SH-SY5Y (cell line): ENCODE data around the gene ARL6IP4.

Experiments
- GATA2 ChIP-seq: IDR thresholded peaks from 2 replicates; pipeline ENCODE4 v1.6.1; 2011; ENCODE audit warnings: mild to moderate bottlenecking, low read depth, low read length
- GATA3 ChIP-seq: IDR thresholded peaks from 2 replicates; pipeline ENCODE4 v1.6.1; 2011; ENCODE audit warnings: low read depth, mild to moderate bottlenecking, low read length, moderate library complexity

DNA sequence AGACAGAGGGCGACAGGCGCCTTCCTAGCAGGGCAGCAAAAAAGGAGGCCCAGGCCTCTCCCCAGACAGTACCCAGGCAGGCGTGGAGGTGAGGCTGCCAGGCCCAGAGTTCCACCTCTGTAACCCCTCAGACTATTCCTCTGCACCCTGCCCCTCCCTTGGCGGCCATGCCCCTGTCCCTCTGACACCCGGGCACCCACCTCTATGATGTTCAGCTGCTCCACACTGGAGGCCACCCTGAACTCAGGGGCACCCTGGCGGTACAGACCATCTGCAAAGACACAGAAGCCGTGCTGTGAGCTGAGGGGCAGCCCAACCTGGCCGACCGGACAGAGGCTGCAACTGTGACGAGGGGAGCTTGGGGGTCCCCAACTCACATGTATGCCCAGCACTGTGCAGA, 20.1 kb downstream of the ARL6IP4 start:
- no peak for TF ChIP-seq GATA2
- no peak for TF ChIP-seq GATA3
